AG04449 (cell line): Measurements from ENCODE around the gene RAVER1.

ENCODE experiments used
- CTCF ChIA-PET: fragments of 350-600 bp; formaldehyde crosslinking; extraction: SDS; loops from one replicate; lab custom pipeline; 2021; ENCODE audit warnings: antibody characterized with exemption; lab: Yijun Ruan, JAX
- POLR2A ChIA-PET: fragments of 400-600, 350-600 bp; formaldehyde crosslinking; extraction: SDS; loops from one replicate; lab custom pipeline; 2020; ENCODE audit warnings: antibody characterized with exemption, inconsistent platforms; lab: Yijun Ruan, JAX
- DNase-seq: peaks from one replicate; pipeline ENCODE4 v3.0.0-alpha.2; 2010; ENCODE audit warnings: low read depth, low spot score
- H3K4me3 ChIP-seq: 2 replicates; pipeline ENCODE4 v1.5.1; 2011; ENCODE audit warnings: low read depth, mild to moderate bottlenecking, control low read depth, low read length
- CTCF ChIP-seq: IDR thresholded peaks from one replicate; pipeline ENCODE4 v1.5.1; 2011; ENCODE audit warnings: mild to moderate bottlenecking, moderate library complexity, low read length, control low read depth, inconsistent platforms; ENCODE audit not compliant: insufficient read depth; ENCODE audit errors: missing control alignments

The RAVER1 gene

GRCh38 chr19:10290357-10290875, 42.9 kb downstream of the RAVER1 start:
- ChIA-PET CTCF (interaction anchor here (1.2 to 2.4 kb wide), 5 partner anchors 10 to 31 kb away, joined by 3 to 22 read pairs (median 6); partner anchors contain the start of gene ICAM1), POLR2A (interaction anchor here (0.5 to 2.3 kb wide), 8 partner anchors 8 to 197 kb away, joined by 3 to 15 read pairs (median 5); partner anchors contain the start of genes RAVER1 and TYK2)
- TF ChIP-seq CTCF = no peak
- peak overlapping the region; percentile 60 for H3K4me3 ChIP-seq
- no peak for DNase-seq

GRCh38 chr19:10289836-10290356, 43.4 kb downstream of the RAVER1 start, which contains the start of gene ICAM5:
Gene ICAM5, plus strand, starts transcription at chr19:10289952. Its CDS starts 92 bp downstream, at chr19:10290044.
- ChIA-PET CTCF (interaction anchor here (0.6 to 2.4 kb wide), 8 partner anchors 10 to 134 kb away, joined by 3 to 22 read pairs (median 5); partner anchors contain the start of gene ICAM1), POLR2A (interaction anchor here (0.5 to 2.3 kb wide), 9 partner anchors 8 to 123 kb away, joined by 3 to 15 read pairs (median 4); partner anchors contain the start of gene RAVER1)

GRCh38 chr19:10289167-10289835, 44.0 kb downstream of the RAVER1 start:
- H3K4me3 ChIP-seq = peak overlapping the region; percentile 60
- ChIA-PET CTCF (interaction anchor here (0.6 to 2.4 kb wide), 9 partner anchors 9 to 134 kb away, joined by 3 to 22 read pairs (median 4); partner anchors contain the start of gene ICAM1), POLR2A (interaction anchor here (0.5 to 2.3 kb wide), 14 partner anchors 9 to 124 kb away, joined by 3 to 15 read pairs (median 4); partner anchors contain the start of genes ICAM1 and RAVER1)
- TF ChIP-seq CTCF = no peak
- no peak for DNase-seq

More at GRCh38 chr19:10289836-10290356, 43.4 kb downstream of the RAVER1 start, which contains the start of gene ICAM5:
- TF ChIP-seq CTCF = no peak
- peak within 1 kb of the TSS; percentile 60 for H3K4me3 ChIP-seq
- DNase-seq = no peak

GRCh38 chr19:10288662-10289166, 44.6 kb downstream of the RAVER1 start:
- POLR2A ChIA-PET = interaction anchor here (0.7 to 2.3 kb wide), 10 partner anchors 12 to 45 kb away, joined by 3 to 15 read pairs (median 4); partner anchors contain the start of genes ICAM1 and RAVER1
- CTCF ChIA-PET = interaction anchor here (1.0 to 2.4 kb wide), 9 partner anchors 9 to 358 kb away, joined by 3 to 22 read pairs (median 4); partner anchors contain the start of gene ICAM1
- H3K4me3 ChIP-seq = peak overlapping the region; percentile 60
- no peak for TF ChIP-seq CTCF
- DNase-seq = no peak

GRCh38 chr19:10286803-10287737, 46.3 kb downstream of the RAVER1 start, which contains the start of gene ICAM4:
Gene ICAM4, plus strand, starts transcription at chr19:10286955. Its CDS starts 58 bp downstream, at chr19:10287013.
- TF ChIP-seq CTCF = no peak
- POLR2A ChIA-PET = no interaction called here
- CTCF ChIA-PET = interaction anchor here (0.8 to 2.9 kb wide), 7 partner anchors 9 to 356 kb away, joined by 3 to 6 read pairs (median 4); partner anchors contain the start of gene ICAM1
- no peak for DNase-seq
- H3K4me3 ChIP-seq = no peak within 1 kb of the TSS
